Putamen (tissue), 1 donor: ENCODE results near the gene NOVA1.

Experiments
- DNase-seq: peaks from one replicate; pipeline ENCODE4 v3.0.0-alpha.2; 2016; ENCODE audit warnings: low spot score

Gene NOVA1

GRCh38 chr14:26594148-26594547 is 3.7 kb downstream of the NOVA1 start:
- DNase-seq = peak; percentile 8

GRCh38 chr14:26593357-26593756 is 4.5 kb downstream of the NOVA1 start:
- DNase-seq = no peak

GRCh38 chr14:26589925-26590324 is 7.9 kb downstream of the NOVA1 start:
- DNase-seq = no peak

- DNase-seq = no peak
These were observed 20.1 kb downstream of the NOVA1 start for GRCh38 chr14:26577711-26578110.

GRCh38 chr14:26554069-26554772 is 43.6 kb downstream of the NOVA1 start:
- DNase-seq = no peak

GRCh38 chr14:26549571-26549970 is 48.3 kb downstream of the NOVA1 start:
- no peak for DNase-seq

- DNase-seq = no peak
These were observed 49.4 kb downstream of the NOVA1 start for GRCh38 chr14:26548406-26548805.

DNA sequence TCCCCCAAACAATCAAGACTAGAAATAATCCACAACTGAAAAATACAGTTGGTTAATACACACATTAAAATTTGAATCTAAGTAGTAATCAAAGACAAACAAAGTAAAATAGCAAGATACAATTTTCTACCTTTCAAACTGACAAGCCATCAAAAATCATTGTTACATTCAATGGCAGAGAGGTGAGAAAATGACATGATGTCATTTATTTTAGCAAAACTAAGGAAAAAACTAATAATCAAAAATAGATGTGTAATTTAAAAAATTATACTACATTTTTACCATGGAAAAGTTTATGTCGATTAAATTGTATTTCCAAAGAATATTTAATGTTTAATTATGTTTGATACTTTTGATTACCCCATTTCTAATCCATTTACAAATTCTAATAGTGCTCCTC is 59.7 kb downstream of the NOVA1 start:
- no peak for DNase-seq

- no peak for DNase-seq
These were observed 65.9 kb downstream of the NOVA1 start for GRCh38 chr14:26531894-26532293.

GRCh38 chr14:26528415-26529182 is 69.2 kb downstream of the NOVA1 start:
- no peak for DNase-seq

- no peak for DNase-seq
These were observed 70.7 kb downstream of the NOVA1 start for GRCh38 chr14:26527095-26527494.

DNA sequence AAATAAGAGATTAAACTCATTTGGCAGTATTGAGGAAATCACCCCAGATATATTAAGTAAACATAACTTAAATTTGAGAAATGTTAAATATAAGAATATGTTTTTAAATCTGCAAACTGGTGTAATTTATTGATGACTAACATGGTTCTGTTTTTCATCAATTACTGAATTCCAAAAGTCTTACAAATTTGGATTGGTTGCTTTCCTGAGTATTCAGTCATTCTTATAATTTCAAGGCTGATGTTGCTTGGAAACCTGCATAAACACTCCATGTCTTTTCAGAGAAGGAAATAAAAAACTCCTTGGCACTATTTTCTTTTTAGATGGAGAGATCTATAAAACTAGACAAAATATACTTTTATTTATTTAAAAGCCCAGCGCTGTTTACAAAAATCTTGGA is 71.7 kb downstream of the NOVA1 start:
- no peak for DNase-seq

- DNase-seq = no peak
These were observed 72.7 kb downstream of the NOVA1 start for GRCh38 chr14:26525085-26525484.

GRCh38 chr14:26522967-26523366 is 74.9 kb downstream of the NOVA1 start:
- DNase-seq = no peak

DNA sequence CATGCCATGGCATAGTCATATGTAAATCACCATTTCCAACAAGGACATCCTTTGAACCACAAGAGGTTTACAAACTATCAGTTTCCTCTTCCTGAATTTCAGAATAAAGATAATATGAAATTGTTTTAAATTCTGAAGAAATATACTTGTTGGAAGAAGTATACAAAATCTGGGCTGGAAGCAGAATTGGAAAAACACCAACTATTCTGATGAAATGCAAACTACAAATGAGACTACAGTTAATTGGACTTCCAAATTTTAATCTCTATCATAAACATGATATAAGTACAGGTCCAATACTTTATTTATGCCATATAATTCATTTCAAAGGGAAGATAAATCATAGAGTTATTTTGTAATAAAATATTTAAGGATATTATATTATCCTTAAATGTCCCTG is 80.1 kb downstream of the NOVA1 start:
- DNase-seq = no peak

GRCh38 chr14:26500028-26500427 is 97.8 kb downstream of the NOVA1 start:
- DNase-seq = no peak

- no peak for DNase-seq
These were observed 98.3 kb downstream of the NOVA1 start for GRCh38 chr14:26499546-26499945.

GRCh38 chr14:26486922-26487321 is 110.9 kb downstream of the NOVA1 start:
- no peak for DNase-seq

DNA sequence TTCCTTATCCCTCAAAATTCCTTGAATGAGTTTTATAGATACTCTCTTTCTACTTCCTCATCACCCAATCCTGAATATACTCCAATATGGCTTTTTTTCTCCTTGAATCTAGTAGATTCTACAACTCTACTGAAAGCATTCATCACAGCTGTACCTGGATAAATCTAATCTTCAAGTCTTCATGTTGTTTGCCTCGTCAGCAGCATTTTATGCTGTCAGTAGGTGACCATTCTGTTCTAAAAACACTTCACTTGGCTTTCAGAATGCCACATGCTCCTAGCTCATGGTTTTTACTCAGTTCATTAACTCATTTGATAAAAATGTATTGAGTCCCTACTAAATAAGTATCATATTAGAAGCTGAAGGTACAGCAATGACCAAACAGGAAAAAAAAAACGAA is 113.3 kb downstream of the NOVA1 start:
- DNase-seq = no peak

DNA sequence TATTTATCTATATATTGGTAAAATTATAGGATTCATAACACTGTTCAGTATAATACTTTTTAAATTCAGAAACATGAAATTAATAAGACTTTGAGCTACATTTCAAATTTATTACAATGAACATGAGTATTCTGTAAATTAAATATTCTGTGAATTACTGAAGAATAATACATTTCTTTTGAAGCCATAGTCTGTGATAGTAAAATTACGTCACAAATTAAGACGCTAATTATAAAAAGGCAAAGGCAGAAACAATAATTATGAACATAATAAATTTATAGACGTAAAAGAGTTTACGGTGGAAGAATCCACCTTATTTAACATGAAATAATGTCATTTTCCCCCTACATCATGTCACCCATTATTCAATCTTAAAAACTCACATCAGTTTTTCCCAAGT is 118.9 kb downstream of the NOVA1 start:
- DNase-seq = no peak

DNA sequence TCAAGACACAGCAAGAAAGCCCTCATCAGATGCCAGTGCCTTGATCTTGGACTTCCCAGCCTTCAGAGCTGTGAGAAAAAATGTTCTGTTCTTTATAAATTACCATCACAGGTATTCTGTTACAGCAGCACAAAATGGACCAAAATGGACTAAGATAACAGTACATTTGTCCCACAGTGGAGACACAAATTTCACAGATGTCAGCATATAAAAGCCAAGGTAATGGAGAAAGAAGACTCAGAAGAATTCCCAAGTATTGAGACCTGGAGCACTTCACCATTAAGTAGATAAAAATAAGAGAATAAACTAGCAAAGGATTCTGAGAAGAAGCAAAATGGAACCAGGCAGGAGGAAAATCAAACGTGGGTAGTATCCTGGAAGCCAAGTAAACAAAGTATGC is 131.0 kb downstream of the NOVA1 start:
- DNase-seq = no peak

DNA sequence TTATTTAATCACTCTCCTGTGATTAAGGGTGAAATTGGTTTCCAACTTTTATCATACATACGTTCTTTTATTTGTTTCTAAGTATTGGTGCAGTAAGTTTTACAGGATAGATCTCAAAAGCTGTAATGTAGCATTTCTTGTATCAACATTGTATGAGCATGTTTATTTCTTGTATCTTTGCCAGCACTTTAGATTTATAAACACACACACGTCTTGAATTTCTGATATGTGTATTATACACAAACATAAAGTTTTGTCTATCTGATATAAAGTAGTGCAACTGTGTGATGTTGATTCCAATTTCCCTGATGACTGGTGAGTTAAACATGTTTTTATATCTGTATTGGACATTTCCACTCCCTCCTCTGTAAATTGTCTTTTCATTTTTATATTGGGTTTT is 134.7 kb downstream of the NOVA1 start:
- no peak for DNase-seq

GRCh38 chr14:26454105-26454504 is 143.7 kb downstream of the NOVA1 start:
- no peak for DNase-seq
